Renal cortical epithelial cell (primary cell): Measurements from ENCODE around the gene UROC1. TPM values are rescaled to one million over a fixed set of nuclear protein-coding genes. Genes with fewer than 3 reads are reported as not detected.
A peak's percentile ranks its signal among the peaks of the same experiment; 100 is the strongest.

Experiments
- DNase-seq: peaks from one replicate; pipeline ENCODE4 v3.0.0-alpha.2; 2011; ENCODE audit warnings: low read depth
- total RNA-seq: library from RNA; depleted of rRNA; stranded (reverse); fragments of >200 nt; gene quantifications from 2 replicates; pipeline ENCODE4 v1.2.3, GENCODE V29; 2014

The UROC1 gene
- total RNA-seq, 1 donor from 2014 or later = not detected

DNA sequence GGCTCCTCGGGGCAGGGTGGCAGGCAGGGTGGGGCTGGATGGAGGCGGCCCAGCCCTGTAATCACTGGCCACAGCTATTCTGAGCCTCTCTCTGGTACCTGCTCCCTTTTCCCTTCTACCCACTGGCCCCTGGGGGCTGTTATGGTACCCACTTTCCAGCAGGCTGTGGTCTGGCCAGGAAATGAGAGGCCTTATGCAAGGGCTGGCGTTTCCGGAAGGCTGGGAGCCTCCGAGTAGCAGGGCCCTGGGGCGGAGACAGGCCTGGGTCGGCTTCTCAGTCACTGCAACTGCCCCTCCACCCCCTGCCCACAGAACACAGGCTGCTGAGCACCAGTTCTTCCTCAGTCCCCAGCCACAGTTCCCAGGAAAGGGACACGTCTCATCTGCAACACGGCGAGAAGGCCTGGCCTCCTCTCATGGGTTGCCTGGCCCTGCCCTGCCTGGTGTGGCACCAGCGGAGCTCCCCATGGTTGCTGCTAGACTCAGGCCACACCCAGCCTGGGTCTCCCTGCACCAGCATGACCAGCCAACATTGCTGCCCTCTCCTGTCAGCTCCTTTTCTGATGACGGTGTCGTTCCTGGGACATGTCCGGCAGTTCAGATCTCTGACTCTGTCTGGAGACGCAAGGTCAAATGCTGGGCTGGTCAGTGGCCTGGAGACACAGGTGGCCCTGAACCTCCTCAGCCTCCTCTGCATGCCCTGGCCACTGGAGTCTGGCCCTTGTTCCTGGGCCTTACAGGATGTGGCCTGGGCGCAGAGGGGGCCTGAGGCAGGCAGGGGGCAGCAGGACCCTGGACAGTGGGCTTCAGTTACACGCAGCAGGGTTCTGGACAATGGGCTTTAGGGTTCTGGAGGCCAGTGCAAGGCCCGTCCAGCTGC is 12.8 kb upstream of the UROC1 start:
- DNase-seq = no peak

DNA sequence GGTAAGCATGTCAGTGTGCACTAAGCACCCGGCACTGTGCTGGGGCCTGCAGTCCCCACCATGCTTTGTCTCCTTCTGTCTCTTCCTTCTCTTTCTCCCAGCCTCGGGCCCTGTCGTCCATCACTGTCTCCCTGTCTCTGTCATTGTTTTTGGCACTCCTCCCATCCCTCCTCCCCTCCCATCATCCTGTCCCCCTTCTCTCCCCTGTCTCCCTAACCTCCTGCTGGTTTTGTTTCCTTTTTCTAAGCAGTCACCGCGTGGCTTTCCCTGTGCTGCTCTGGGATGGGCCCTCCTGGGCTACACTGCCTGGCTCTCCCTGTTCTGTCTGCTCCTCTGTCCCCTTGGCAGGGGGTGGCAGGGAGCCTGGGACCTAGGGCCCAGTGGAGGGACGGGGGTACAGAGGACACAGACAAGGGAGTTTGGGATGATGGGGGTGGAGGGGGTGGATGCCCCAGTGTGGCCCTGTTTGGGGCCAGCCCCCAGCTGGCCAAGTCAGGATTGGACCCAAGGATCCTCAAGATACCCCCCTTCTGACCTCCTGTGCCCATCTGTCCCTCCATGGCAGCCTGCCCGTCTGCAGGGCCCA is 12.1 kb upstream of the UROC1 start:
- no peak for DNase-seq

DNA sequence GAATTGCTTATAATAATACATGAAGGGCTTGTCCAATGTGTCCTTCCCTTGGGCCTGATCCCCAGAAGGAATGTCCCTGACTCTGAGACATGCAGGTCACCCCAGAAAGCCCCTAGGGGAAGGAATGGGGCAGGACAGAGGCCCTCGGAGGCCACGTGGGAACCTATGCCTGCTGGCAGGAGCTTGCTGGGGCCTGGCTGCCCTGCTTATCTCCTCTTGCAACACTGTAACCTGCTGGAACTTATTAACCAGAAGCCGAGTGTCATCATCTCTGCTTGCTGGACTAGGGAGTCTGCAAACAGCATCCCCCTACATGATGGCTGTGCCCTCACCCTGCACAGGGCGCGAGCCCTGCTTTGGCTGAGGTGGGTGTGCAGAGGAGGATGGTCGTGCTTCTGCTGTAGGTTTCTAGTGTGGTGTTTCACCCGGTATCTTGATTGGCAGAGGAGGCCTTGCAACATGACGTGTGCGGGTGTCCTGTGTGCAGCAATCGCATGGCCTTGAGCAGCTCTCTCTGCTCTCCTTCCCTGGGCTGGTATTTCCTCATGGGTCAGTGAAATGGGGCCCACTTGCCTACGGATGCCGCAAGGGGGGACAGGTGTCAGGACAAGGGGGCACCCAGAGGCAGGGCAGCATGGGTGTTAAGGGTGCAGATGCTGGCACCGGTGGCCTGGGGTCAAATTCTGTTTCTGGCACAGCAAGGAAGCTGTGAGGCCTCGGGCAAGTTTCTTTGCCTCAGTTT is 11.4 kb upstream of the UROC1 start:
- DNase-seq = peak; percentile 82

DNA sequence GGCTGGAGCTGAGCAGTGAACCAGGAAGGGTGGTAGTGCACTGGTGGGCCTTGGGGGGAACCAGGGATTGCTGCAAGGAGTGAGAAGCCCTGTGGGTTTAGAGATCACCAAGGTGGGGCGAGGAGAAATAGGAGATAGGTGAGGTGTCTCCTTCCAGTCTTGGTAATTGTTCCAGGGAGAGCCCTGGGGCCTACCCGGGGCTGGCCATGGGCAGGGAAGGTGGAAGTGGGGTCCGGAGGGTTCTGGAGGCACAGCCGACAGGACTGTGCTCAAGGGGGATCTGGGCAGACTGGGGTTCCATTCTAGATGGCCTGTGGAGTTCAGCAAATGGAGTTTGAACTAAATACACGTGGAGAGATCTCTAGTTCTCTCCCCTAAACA is 10.8 kb upstream of the UROC1 start:
- DNase-seq = no peak

DNA sequence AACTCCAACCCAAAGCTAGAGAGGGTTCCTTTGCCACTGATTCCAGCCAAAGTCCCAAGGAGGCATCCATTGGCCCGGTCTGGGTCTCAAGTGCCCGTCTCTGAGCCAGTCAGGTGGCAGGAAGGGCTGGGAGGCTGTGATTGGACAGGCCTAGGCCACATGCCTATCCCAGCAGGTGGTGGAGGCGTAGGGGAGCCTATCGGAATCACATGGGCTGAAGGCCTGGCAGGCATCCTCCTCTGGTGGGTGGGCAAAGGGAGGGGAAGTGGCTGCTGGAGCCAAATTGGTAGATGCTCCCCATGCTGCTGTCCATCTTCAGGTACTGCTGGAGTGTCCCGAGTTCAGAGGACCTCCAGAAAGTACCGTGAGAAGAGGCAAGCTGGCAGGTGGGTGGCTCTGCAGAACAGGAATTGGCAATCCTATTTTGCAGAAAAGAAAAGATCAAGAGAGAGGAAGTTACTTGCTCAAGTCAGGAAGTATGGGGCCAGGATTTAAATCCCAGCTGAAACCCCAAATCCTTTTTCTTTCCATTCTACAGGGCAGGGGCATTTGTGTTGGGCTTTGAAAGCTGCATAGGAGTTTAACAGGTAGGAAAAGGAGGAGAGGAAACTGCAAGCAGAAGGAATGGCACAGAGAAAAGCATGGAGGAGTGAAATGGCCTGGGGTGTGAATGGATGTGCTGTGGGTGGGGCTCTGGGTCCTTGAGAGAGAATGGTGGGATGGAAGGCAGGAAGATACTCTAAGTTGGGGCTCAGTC is 10.1 kb upstream of the UROC1 start:
- DNase-seq = no peak

DNA sequence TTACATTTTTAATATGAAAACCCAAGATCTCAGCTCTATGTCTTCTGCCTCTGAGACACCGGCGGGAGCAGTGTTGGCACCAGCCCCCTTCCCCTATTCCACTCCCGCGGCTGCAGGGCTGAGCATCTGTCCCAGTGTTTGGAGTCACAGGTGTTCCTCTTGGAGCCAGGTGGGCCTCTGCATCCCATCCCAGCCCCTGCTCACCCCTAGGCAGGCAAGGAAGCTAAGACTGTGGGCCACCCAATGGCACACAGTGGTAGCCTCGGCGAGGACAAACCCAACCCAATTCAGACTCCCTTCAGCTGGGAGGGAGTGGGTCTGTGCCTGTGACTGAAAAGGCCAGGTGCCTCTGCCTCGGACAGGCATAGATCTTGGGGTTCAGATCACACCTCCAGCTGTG is 9.4 kb upstream of the UROC1 start:
- DNase-seq = no peak

DNA sequence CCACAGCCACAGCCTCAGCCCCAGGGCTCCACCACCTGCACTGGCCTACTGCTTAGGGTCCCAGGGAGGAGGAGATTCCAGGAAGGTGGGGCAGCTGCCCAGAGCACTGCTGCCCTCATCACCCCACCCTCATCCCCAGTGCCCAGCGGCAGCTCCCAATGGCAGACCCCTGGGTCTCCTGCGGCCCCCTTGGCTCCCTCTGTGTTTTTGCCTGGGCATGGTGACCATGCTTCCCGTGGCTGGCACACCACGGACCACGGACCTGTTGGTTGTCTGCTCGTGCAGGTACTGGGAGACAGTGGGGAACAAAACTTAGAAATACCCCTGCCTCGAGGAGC is 9.1 kb upstream of the UROC1 start:
- no peak for DNase-seq

DNA sequence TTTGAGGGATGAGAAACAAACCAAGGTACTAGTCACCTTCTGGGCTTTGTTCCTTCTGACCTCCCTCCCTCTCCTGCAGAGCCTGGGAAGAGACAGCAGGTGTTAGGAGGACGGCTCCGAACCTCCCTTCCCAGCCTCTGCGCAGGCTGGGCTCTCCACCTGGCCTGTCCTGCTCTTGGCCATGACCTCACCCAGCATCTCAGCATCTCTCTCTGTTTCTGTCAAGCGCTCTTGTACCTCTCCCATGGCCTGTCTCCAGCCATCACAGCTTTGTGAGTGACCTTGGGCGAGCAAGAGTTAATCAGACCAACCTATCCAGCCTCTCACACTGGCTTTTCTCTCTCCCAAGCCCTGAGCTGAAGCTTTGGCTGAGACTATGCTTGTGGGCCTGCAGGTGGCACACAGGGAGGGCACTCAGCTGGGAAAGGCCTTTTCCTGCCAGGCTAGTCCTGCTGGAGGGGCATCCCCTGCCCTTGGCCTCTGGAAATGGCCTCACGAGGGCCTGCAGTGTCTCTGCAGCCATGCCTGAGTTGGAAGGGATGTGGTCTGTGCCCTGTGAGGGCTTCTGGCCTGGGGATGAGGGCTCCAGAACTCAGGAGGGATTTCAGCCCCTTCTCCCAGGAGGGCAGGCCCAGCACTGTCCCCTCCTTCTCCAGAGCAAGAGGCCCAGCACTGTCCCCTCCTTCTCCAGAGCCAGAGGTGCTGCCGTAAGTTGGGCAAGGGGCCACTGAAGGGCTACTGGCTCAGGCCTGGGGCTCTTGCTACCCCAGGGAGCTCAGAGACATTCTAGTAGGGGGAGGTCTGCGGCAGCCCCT is 8.5 kb upstream of the UROC1 start:
- DNase-seq = no peak

DNA sequence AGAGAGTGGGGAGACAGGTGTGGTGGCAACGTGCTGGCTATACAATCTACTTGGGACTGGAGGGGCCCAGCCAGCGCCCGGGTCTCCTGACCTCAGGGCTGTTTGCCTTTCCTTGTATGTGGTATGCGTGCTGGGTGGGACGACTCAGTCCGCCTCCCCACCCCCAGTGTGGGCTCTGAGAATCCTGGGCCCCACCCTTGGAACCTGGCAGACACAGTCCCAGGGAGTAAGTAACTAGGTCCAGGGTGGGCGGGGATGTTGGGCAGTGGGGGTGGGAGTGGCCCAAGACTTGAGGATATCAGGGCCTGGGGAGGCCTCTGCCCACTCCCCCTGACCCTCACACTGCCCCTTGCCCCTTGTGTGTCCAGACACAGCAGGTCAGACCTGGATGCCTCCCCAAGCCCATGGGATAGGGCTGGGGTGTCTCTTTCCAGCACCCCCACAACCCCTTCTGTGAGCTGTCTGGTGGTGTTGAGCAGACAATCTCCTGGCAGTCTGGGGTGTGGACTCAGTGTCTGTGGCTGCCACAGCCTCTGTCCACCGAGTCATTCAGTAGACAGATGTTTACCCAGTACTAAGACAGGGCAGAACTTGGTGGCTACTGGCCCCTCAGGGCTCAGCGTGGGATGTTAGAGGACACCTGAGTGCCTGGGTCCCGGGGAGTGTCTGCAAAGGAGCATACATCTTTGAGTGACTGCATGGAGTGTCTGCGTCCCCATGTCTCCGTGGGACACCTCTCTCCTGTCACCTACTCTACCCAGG is 7.7 kb upstream of the UROC1 start:
- no peak for DNase-seq

DNA sequence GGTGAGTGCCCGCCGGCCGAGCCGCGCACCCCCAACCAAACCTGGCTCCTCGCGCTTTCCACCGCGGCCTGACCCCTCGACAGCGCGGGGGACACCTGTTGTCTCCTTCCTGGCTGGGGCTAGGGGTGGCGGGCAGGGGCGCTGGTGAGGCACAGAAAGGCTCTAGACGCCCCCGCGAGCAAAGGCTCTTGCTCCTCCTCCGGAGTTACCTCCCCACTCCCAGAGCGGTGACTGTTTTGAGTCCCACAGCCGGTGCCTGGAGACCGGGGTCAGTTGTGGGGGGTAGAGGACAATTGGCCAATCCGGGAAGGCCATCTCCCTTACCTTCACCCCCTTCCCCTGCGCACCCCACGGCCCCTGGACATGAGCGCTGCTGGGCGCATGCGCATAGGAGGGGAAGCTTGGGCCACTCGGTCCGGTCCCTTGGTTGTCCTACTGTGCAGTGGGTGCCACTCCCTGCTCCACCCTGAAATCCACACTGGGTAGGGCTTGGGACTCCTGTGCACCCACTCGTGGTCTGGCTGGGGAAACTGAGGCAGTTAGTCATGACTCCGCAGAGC is 6.9 kb upstream of the UROC1 start:
- DNase-seq = no peak

DNA sequence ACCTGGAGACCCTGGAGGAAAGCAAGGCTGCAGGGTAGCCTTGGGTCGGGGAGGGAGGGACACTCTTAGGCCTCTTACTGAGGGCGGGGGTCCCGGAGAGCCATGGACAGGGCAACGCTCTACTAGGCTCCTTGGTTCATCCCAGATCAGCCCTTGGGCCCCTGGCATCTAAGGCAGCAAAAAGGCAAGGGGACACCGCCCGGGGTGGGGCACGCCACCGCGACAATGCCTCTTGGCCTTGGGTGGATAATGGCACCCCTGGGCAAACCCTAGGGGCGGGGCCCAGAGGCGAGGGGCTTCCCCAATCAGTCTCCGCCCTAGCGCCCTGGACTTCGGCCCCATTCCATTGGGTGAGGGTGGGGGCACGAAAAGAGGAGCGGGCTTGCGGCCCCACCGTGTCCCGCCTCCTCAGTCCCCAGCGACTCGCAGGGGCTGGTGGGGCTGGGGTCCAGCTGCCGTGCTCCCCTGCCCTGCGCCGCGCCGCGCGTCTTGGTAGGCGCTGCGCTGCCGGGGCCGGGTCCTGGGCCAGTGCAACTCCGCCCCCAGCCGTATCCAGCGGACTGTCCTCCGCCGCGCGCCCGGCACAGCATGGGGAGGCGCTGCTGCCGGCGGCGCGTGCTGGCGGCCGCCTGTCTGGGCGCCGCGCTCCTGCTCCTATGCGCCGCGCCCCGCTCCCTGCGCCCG is 6.3 kb upstream of the UROC1 start, which contains the start of gene CHST13:
Gene CHST13, plus strand, starts transcription at position 411 of the 684 bp plus-strand sequence. Its CDS starts 178 bp downstream, at position 589.
- DNase-seq = no peak

DNA sequence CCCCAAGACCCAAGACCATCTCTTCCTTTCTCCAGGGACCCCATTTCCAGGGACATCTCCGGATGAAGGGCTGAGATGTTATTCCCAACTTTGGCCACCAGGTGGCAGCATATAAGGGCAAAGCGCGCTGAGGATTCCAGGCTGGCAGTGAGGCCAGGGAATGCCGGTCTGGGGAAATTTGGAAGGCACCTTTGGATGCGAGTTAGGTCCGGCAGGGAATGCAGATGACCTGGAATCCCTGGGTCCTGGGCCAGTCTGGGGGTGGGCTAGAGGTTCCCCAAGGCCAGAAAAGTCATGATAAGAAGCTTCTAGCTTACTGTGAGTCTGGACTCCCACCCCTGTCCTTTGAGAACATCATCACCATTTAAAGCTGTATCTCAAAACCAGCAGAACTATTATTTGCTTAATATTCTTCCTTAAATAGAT is 4.8 kb upstream of the UROC1 start:
- DNase-seq = peak; percentile 18

DNA sequence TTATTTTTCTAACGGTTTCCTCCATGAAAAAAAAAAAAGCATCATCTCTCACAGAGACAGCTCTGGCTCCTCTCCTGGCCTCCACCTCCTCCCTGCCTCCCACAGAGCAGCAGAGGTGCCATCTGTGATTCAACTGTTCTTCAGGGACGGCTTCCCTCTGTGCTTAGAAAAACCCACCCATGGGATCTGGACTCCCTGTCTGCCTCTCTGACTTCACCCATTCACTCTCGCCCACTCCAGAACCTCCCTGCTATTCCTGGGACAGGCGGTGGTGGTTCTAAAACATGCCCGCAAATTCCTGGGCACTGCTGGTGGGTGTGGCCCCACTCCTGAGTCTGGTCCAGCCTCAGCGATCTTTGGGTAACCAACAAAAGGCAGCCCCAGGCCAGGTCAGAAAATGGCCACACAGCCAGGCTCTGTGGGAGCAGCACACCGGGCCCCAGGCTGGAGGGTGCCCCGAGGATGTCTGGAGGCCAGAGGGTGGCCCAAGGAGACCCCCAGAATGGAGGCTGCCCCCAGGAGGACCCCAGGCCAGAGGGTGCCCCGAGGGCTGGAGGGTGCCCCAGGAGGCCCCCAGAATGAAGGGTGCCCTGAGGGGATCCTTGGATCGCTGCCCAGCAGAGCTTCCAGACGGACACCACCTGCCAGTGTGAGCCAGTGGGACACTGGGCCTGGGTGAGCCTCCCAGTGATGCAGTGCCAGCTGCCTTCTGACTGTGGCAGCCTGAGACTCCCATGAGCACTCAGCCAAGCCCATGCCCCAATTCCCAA is 3.7 kb upstream of the UROC1 start:
- DNase-seq = no peak

DNA sequence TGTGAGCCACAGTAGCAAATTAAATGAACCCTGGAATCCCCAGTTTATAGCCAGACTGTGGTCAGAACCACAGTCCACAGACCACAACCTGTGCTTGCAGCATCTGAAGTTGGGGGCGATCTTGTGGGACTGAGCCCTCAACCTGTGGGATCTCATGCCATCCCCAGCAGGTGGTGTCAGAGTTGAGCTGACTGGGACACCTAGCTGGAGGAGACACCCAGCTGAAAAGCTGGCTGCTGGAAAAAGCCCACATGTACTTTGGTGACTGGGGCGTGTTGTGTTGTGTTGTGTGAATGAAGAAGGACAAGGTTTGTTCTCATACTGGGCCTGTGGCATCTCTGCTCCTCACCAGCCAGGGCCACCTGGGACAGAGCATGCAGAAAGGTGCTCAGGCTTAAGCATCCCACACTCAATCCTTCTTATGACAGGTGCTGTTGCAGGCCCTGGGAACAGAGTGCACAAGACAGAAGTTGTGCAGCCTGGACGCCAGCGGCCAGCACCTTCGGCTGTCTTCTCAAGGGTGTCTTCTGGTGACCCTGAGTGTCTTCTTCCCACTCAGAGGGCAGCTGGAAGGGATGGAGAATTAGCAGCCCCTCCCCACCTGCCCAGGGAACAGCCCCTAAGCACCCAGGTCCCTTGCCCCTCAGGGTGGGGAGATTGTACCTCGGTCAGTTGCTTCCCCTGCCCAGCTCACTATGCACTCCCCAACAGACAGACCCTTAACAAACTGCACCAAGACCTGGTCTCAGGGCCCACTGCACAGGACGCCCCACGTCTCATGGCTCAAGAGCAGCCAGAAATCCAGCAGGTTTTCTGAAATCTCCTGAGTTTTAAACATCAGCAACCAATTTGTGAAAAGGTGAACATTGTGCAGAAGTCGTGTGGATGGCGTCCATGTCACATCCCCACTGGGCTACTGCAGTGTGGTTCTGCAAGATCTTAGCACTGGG is 2.2 kb upstream of the UROC1 start:
- no peak for DNase-seq

DNA sequence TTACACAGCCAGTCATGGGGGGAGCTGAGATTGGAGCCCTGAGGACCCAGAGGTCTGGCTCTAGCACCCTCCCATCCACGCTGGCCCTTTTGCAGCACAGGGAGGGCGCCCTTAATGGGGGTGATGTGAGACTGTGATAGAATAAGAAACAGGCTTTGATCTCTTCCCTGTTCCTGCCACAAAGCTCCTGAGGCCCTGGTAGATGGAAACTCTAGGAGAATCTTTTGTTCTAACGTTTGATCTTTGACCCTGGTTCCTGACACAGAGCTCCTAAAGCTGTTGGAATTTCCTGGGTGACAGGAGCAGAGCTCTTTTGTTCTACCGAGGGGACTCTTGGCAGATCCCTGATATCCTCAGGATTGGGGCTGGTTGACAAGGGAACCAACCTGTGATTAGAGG is 1.2 kb upstream of the UROC1 start:
- DNase-seq = no peak

DNA sequence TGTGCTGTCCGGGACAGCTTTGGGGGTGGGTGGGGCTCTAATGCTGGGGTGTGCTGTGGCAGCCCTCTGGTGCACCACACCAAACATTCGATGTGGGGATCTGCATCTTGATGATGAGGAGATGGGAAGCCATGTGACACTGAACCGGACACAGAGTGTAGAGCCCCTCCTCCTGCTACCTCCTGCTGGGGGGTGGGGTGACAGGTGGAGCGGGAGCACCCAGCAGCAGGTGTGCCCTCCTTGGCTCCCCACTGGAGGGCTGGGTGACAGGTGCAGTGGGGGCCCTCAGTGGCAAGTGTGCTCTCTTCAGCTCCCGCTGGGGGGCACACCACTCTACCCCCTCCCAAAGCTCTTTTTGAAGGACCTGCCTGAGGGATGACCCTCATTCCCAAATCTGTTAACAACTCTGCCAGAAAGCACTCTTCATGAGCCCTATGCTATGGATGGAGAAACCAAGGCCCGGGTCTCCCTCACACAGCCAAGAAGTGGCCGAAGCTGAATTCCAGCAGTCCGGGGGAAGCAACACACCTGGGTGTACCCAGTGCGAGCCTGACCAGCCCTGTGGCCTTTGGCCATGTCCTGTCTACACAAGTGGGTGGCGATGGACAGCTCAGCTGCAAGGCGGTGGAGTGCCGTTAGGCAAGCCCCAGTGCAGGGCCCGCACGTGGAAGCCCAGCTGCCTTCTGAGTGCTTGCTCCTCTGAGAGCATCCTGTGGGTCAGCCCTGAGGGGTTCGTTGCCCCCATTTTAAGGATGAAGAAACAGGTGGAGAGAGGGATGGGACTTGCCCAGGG is 609 bp upstream of the UROC1 start:
- no peak for DNase-seq

DNA sequence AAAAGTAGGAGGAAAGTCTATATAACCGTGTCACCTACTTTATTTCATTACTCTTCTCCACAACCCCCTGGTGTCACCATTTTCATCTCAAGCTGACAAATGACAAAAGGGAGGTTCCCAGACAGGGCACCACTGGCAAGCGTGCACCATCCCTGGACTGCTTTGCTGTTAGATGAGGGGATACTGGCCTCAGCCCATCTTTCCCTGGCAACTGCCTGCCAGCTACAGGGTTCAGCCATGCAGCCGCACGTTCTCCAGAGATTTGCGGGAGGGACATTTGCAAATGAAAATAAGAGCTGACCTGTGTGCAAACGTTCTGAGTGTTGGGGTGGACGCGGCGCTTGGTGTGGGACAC is 660 bp downstream of the UROC1 start:
- no peak for DNase-seq
